Measurements from ENCODE around the gene OR2C1. TPM values are rescaled to one million over a fixed set of nuclear protein-coding genes. Genes with fewer than 3 reads are reported as not detected.

Gene OR2C1
- not detected in 2 replicates for total RNA-seq

GRCh38 chr16:3355589-3355988 lies at the start of gene OR2C1:
OR2C1 (plus strand) TSS chr16:3355889; CDS start chr16:3355941, 52 bp downstream.
- intact Hi-C loops (cut with micrococcal nuclease): no loop called here
- H3K9me3 Mint-ChIP-seq: peaks cover 26% of the 10 kb centered on the region

GRCh38 chr16:3306078-3306477 lies 49.6 kb upstream of the OR2C1 start:
- Mint-ChIP-seq H3K4me3 (peak overlapping the region; percentile 80), H3K4me1 (peaks cover 7% of the 10 kb centered on the region), H3K9me3 (peaks cover 11% of the 10 kb centered on the region), H3K36me3 (ENCODE audit: low read depth) (peaks cover 72% of the 10 kb centered on the region), H3K27ac (peak overlapping the region; percentile 79), H3K27me3 (no peaks in the 10 kb centered on the region)
- no peak for DNase-seq
- intact Hi-C loops (cut with micrococcal nuclease): loop anchor here (5.0 to 10.0 kb wide), 2 partner anchors 111 to 154 kb away; no protein-coding TSS in a partner anchor

More at GRCh38 chr16:3355589-3355988, at the start of gene OR2C1:
- Mint-ChIP-seq H3K36me3 (ENCODE audit: low read depth) (no peaks in the 10 kb centered on the region), H3K4me3 (no peak within 1 kb of the TSS), H3K4me1 (no peaks in the 10 kb centered on the region), H3K27me3 (no peaks in the 10 kb centered on the region), H3K27ac (no peak within 1 kb of the TSS)
- no peak for DNase-seq

GRCh38 chr16:3311496-3311895 lies 44.2 kb upstream of the OR2C1 start:
- Mint-ChIP-seq H3K9me3 (peaks cover 26% of the 10 kb centered on the region), H3K27ac (no peak overlapping the region), H3K4me3 (no peak overlapping the region), H3K36me3 (ENCODE audit: low read depth) (peaks cover 93% of the 10 kb centered on the region), H3K27me3 (no peaks in the 10 kb centered on the region), H3K4me1 (no peaks in the 10 kb centered on the region)
- no peak for DNase-seq
- intact Hi-C loops (cut with micrococcal nuclease): no loop called here

- intact Hi-C loops (cut with micrococcal nuclease): no loop called here
Observed at GRCh38 chr16:3317315-3317999, 38.2 kb upstream of the OR2C1 start.

GRCh38 chr16:3321816-3322215 lies 33.9 kb upstream of the OR2C1 start:
- Mint-ChIP-seq H3K4me1 (no peaks in the 10 kb centered on the region), H3K27me3 (no peaks in the 10 kb centered on the region), H3K9me3 (peaks cover 35% of the 10 kb centered on the region), H3K27ac (no peak overlapping the region), H3K4me3 (no peak overlapping the region), H3K36me3 (ENCODE audit: low read depth) (peaks cover 29% of the 10 kb centered on the region)
- no peak for DNase-seq
- intact Hi-C loops (cut with micrococcal nuclease): no loop called here

More at GRCh38 chr16:3317315-3317999, 38.2 kb upstream of the OR2C1 start:
- DNase-seq: no peak
- no peak overlapping the region for H3K4me3 Mint-ChIP-seq
- H3K36me3 Mint-ChIP-seq (ENCODE audit: low read depth): peaks cover 71% of the 10 kb centered on the region
- H3K27ac Mint-ChIP-seq: no peak overlapping the region
- H3K4me1 Mint-ChIP-seq: no peaks in the 10 kb centered on the region
- H3K9me3 Mint-ChIP-seq: peaks cover 43% of the 10 kb centered on the region
- H3K27me3 Mint-ChIP-seq: no peaks in the 10 kb centered on the region

GRCh38 chr16:3327514-3327913 lies 28.2 kb upstream of the OR2C1 start:
- no peaks in the 10 kb centered on the region for H3K27me3 Mint-ChIP-seq
- H3K4me3 Mint-ChIP-seq: no peak overlapping the region

GRCh38 chr16:3328104-3328503 lies 27.6 kb upstream of the OR2C1 start:
- Mint-ChIP-seq H3K36me3 (ENCODE audit: low read depth) (peaks cover 2% of the 10 kb centered on the region), H3K27me3 (no peaks in the 10 kb centered on the region), H3K4me1 (no peaks in the 10 kb centered on the region), H3K4me3 (no peak overlapping the region), H3K9me3 (peaks cover 21% of the 10 kb centered on the region), H3K27ac (no peak overlapping the region)
- no peak for DNase-seq
- intact Hi-C loops (cut with micrococcal nuclease): no loop called here

More at GRCh38 chr16:3327514-3327913, 28.2 kb upstream of the OR2C1 start:
- Mint-ChIP-seq H3K9me3 (peaks cover 26% of the 10 kb centered on the region), H3K27ac (no peak overlapping the region), H3K4me1 (no peaks in the 10 kb centered on the region), H3K36me3 (ENCODE audit: low read depth) (peaks cover 2% of the 10 kb centered on the region)
- intact Hi-C loops (cut with micrococcal nuclease): no loop called here
- no peak for DNase-seq

- Mint-ChIP-seq H3K9me3 (peaks cover 19% of the 10 kb centered on the region), H3K4me1 (no peaks in the 10 kb centered on the region), H3K36me3 (ENCODE audit: low read depth) (peaks cover 2% of the 10 kb centered on the region), H3K27ac (no peak overlapping the region), H3K4me3 (no peak overlapping the region), H3K27me3 (no peaks in the 10 kb centered on the region)
- intact Hi-C loops (cut with micrococcal nuclease): no loop called here
- DNase-seq: no peak
Observed at GRCh38 chr16:3328643-3329042, 27.0 kb upstream of the OR2C1 start.

- Mint-ChIP-seq H3K36me3 (ENCODE audit: low read depth) (no peaks in the 10 kb centered on the region), H3K9me3 (peaks cover 16% of the 10 kb centered on the region), H3K4me1 (no peaks in the 10 kb centered on the region), H3K27me3 (no peaks in the 10 kb centered on the region), H3K27ac (no peak overlapping the region), H3K4me3 (no peak overlapping the region)
- no peak for DNase-seq
- intact Hi-C loops (cut with micrococcal nuclease): no loop called here
Observed at GRCh38 chr16:3346041-3346440, 9.6 kb upstream of the OR2C1 start.

GRCh38 chr16:3347586-3347985 lies 8.1 kb upstream of the OR2C1 start:
- peaks cover 14% of the 10 kb centered on the region for H3K9me3 Mint-ChIP-seq
- no peak overlapping the region for H3K4me3 Mint-ChIP-seq
- no peaks in the 10 kb centered on the region for H3K27me3 Mint-ChIP-seq
- H3K36me3 Mint-ChIP-seq (ENCODE audit: low read depth): no peaks in the 10 kb centered on the region
- intact Hi-C loops (cut with micrococcal nuclease): no loop called here
- H3K4me1 Mint-ChIP-seq: no peaks in the 10 kb centered on the region
- no peak overlapping the region for H3K27ac Mint-ChIP-seq
- no peak for DNase-seq

GRCh38 chr16:3348547-3349167 lies 7.0 kb upstream of the OR2C1 start:
- DNase-seq: no peak
- H3K4me1 Mint-ChIP-seq: no peaks in the 10 kb centered on the region
- no peak overlapping the region for H3K27ac Mint-ChIP-seq
- no peaks in the 10 kb centered on the region for H3K27me3 Mint-ChIP-seq
- H3K4me3 Mint-ChIP-seq: no peak overlapping the region
- peaks cover 14% of the 10 kb centered on the region for H3K9me3 Mint-ChIP-seq
- intact Hi-C loops (cut with micrococcal nuclease): no loop called here
- H3K36me3 Mint-ChIP-seq (ENCODE audit: low read depth): no peaks in the 10 kb centered on the region

- peaks cover 14% of the 10 kb centered on the region for H3K9me3 Mint-ChIP-seq
- intact Hi-C loops (cut with micrococcal nuclease): no loop called here
- H3K4me1 Mint-ChIP-seq: no peaks in the 10 kb centered on the region
- H3K27ac Mint-ChIP-seq: no peak overlapping the region
- no peaks in the 10 kb centered on the region for H3K36me3 Mint-ChIP-seq (ENCODE audit: low read depth)
- no peak overlapping the region for H3K4me3 Mint-ChIP-seq
- DNase-seq: no peak
- H3K27me3 Mint-ChIP-seq: no peaks in the 10 kb centered on the region
Observed at GRCh38 chr16:3349175-3349574, 6.5 kb upstream of the OR2C1 start.

GRCh38 chr16:3356118-3356517 lies 429 bp downstream of the OR2C1 start:
- peaks cover 30% of the 10 kb centered on the region for H3K9me3 Mint-ChIP-seq
- no peak overlapping the region for H3K4me3 Mint-ChIP-seq
- no peak for DNase-seq
- H3K36me3 Mint-ChIP-seq (ENCODE audit: low read depth): no peaks in the 10 kb centered on the region
- no peaks in the 10 kb centered on the region for H3K27me3 Mint-ChIP-seq
- intact Hi-C loops (cut with micrococcal nuclease): no loop called here
- H3K4me1 Mint-ChIP-seq: no peaks in the 10 kb centered on the region
- H3K27ac Mint-ChIP-seq: no peak overlapping the region

- Mint-ChIP-seq H3K9me3 (peaks cover 29% of the 10 kb centered on the region), H3K4me3 (no peak overlapping the region), H3K27ac (no peak overlapping the region), H3K4me1 (no peaks in the 10 kb centered on the region), H3K27me3 (no peaks in the 10 kb centered on the region), H3K36me3 (ENCODE audit: low read depth) (peaks cover 2% of the 10 kb centered on the region)
- no peak for DNase-seq
- intact Hi-C loops (cut with micrococcal nuclease): no loop called here
Observed at GRCh38 chr16:3358871-3359270, 3.2 kb downstream of the OR2C1 start.

All from activated CD4-positive, alpha-beta T cell treated with anti-CD3 and anti-CD28 coated beads, Interleukin-2, amount 10 ng/mL, durations not matched to agents 24 days and 14 days (primary cell).